HG02885 (cell line): ENCODE data around the gene ANKRD33.
A peak's percentile ranks its signal among the peaks of the same experiment; 100 is the strongest.

Experiments used
- ATAC-seq: cut with Tn5 transposase; IDR thresholded peaks from one replicate; pipeline ENCODE4 v1.9.1; 2021; ENCODE audit warnings: mild to moderate bottlenecking; ENCODE audit not compliant: unreplicated experiment, poor library complexity

Gene ANKRD33

GRCh38 chr12:51913071-51914033 lies 25.4 kb downstream of the ANKRD33 start:
- no peak for ATAC-seq

GRCh38 chr12:51914034-51914923 lies 26.4 kb downstream of the ANKRD33 start:
- ATAC-seq: no peak

GRCh38 chr12:51915003-51915625 lies 27.2 kb downstream of the ANKRD33 start:
- ATAC-seq: no peak

- ATAC-seq: no peak
These were observed 28.0 kb downstream of the ANKRD33 start for GRCh38 chr12:51915951-51916350.

- no peak for ATAC-seq
These were observed 29.2 kb downstream of the ANKRD33 start for GRCh38 chr12:51917041-51917590.

- no peak for ATAC-seq
These were observed 30.0 kb downstream of the ANKRD33 start for GRCh38 chr12:51917746-51918453.

- ATAC-seq: no peak
These were observed 32.1 kb downstream of the ANKRD33 start for GRCh38 chr12:51920046-51920445.

GRCh38 chr12:51921017-51921725 lies 33.3 kb downstream of the ANKRD33 start:
- ATAC-seq: no peak

- ATAC-seq: no peak
These were observed 34.2 kb downstream of the ANKRD33 start for GRCh38 chr12:51922146-51922545.

- no peak for ATAC-seq
These were observed 35.0 kb downstream of the ANKRD33 start for GRCh38 chr12:51922762-51923505.

GRCh38 chr12:51923506-51924365 lies 35.8 kb downstream of the ANKRD33 start:
- ATAC-seq: no peak

- peak; percentile 48 for ATAC-seq
These were observed 36.8 kb downstream of the ANKRD33 start for GRCh38 chr12:51924551-51925319.

GRCh38 chr12:51925346-51926063 lies 37.6 kb downstream of the ANKRD33 start:
- ATAC-seq: peak; percentile 13

- ATAC-seq: no peak
These were observed 38.2 kb downstream of the ANKRD33 start for GRCh38 chr12:51926064-51926632.

- peak; percentile 34 for ATAC-seq
These were observed 38.8 kb downstream of the ANKRD33 start for GRCh38 chr12:51926718-51927117.
